H1 (cell line): Measurements from ENCODE around the gene HS6ST1. TPM values are rescaled to one million over a fixed set of nuclear protein-coding genes. Genes with fewer than 3 reads are reported as not detected.

ENCODE experiments used
- CTCF ChIA-PET: fragments of 300-600 bp; sonication (Branson Sonifier 250); formaldehyde crosslinking; loops from one replicate; lab custom pipeline; 2021; ENCODE audit not compliant: partially characterized antibody; lab: Charles Lee
- POLR2A ChIA-PET: fragments of 300-600 bp; sonication (Branson Sonifier 250); formaldehyde crosslinking; loops from one replicate; lab custom pipeline; 2021; ENCODE audit warnings: inconsistent platforms; ENCODE audit not compliant: partially characterized antibody; lab: Charles Lee
- DNase-seq, 2 experiments: peaks; one replicate each; pipeline versions ENCODE4 v3.0.0 to v3.0.0-alpha.2; 2010 to 2022; ENCODE audit warnings: low spot score in 2 of 2, low read depth in 1 of 2, mixed read lengths in 1 of 2
- FAIRE-seq: peaks from 2 replicates; lab custom pipeline; 2011; peaks lifted over from hg19 to GRCh38; lab: Jason Lieb, UNC
- H2AFZ ChIP-seq: 2 replicates; pipeline ENCODE4 v1.8.1; 2012; ENCODE audit warnings: low read length, inconsistent platforms
- H2AK5ac ChIP-seq: 2 replicates; pipeline ENCODE4 v1.6.1; 2013; ENCODE audit warnings: low read depth, low read length
- H2BK120ac ChIP-seq: replicated peaks from 2 replicates; pipeline ENCODE3; 2013; ENCODE audit warnings: low read depth, low read length, inconsistent platforms
- H2BK12ac ChIP-seq: 2 replicates; pipeline ENCODE4 v1.6.1; 2013; ENCODE audit warnings: low read depth, low read length
- H2BK15ac ChIP-seq: 2 replicates; pipeline ENCODE4 v1.6.1; 2013; ENCODE audit warnings: low read length
- H2BK20ac ChIP-seq: 2 replicates; pipeline ENCODE4 v1.6.1; 2013; ENCODE audit warnings: low read length
- H2BK5ac ChIP-seq: 2 replicates; pipeline ENCODE4 v1.6.1; 2013; ENCODE audit warnings: low read depth, low read length
- H3K14ac ChIP-seq: 2 replicates; pipeline ENCODE4 v1.6.1; 2013; ENCODE audit warnings: inconsistent platforms; ENCODE audit not compliant: insufficient read length
- H3K18ac ChIP-seq: 2 replicates; pipeline ENCODE4 v1.6.1; 2013; ENCODE audit warnings: low read length; ENCODE audit errors: extremely low read depth
- H3K23ac ChIP-seq: 2 replicates; pipeline ENCODE4 v1.6.1; 2013; ENCODE audit warnings: inconsistent platforms; ENCODE audit not compliant: insufficient read length
- H3K23me2 ChIP-seq: 2 replicates; pipeline ENCODE4 v1.6.1; 2013; ENCODE audit warnings: low read depth, low read length
- H3K27ac ChIP-seq: 2 replicates; pipeline ENCODE4 v1.6.1; 2011; ENCODE audit warnings: low read depth, low read length, inconsistent platforms
- H3K27me3 ChIP-seq, 4 experiments: replicated peaks in 1 of 4; 1 replicate in 1 of 4; 2 replicates in 3 of 4; pipeline versions ENCODE4 v1.6.1 to v1.8.1; 2011 to 2013; ENCODE audit warnings: low read length in 3 of 4, mild to moderate bottlenecking in 3 of 4, inconsistent platforms in 2 of 4, mixed read lengths in 2 of 4, moderate library complexity in 1 of 4; ENCODE audit not compliant: control insufficient read depth in 3 of 4, insufficient read depth in 3 of 4; ENCODE audit errors: extremely low read depth in 1 of 4
- H3K36me3 ChIP-seq, 4 experiments: 2 replicates each; pipeline versions ENCODE4 v1.6.1 to v1.8.1; 2011 to 2013; ENCODE audit warnings: mild to moderate bottlenecking in 4 of 4, low read length in 3 of 4, moderate library complexity in 2 of 4, control low read depth in 1 of 4, inconsistent platforms in 1 of 4; ENCODE audit not compliant: insufficient read depth in 4 of 4, control insufficient read depth in 2 of 4
- H3K4ac ChIP-seq: replicated peaks from 2 replicates; pipeline ENCODE3; 2013; ENCODE audit warnings: low read length, low read depth, mixed read lengths, inconsistent platforms; ENCODE audit not compliant: insufficient read length
- H3K4me1 ChIP-seq, 4 experiments: replicated peaks in 1 of 4; 1 replicate in 1 of 4; 2 replicates in 3 of 4; pipeline versions ENCODE4 v1.6.1 to v1.8.1; 2011 to 2013; ENCODE audit warnings: low read length in 3 of 4, inconsistent platforms in 2 of 4, mixed read lengths in 1 of 4; ENCODE audit not compliant: insufficient read depth in 4 of 4, control insufficient read depth in 3 of 4
- H3K4me2 ChIP-seq, 2 experiments: 2 replicates each; pipeline versions ENCODE4 v1.6.1 to v1.8.1; 2011 to 2013; ENCODE audit warnings: low read depth in 2 of 2, low read length in 2 of 2, control low read depth in 1 of 2, inconsistent platforms in 1 of 2, mild to moderate bottlenecking in 1 of 2; ENCODE audit not compliant: insufficient read depth in 1 of 2
- H3K4me3 ChIP-seq, 4 experiments: fragments of 200-600, 300-600 bp in 1 of 4; sonication (generic), shearing (Covaris generic), sonication (Bioruptor Twin) in 1 of 4; 2 replicates each; pipeline versions ENCODE4 v1.5.1 to v1.8.1; 2011 to 2016; ENCODE audit warnings: low read length in 4 of 4, low read depth in 3 of 4, control low read depth in 2 of 4, inconsistent platforms in 2 of 4, mild to moderate bottlenecking in 2 of 4, mixed read lengths in 1 of 4, moderate library complexity in 1 of 4; ENCODE audit not compliant: insufficient read depth in 2 of 4; ENCODE audit errors: extremely low read depth in 1 of 4
- H3K56ac ChIP-seq: replicated peaks from 2 replicates; pipeline ENCODE3; 2013; ENCODE audit warnings: low read depth, mild to moderate bottlenecking, mixed read lengths, low read length, inconsistent platforms; ENCODE audit not compliant: insufficient read length
- H3K79me1 ChIP-seq: 2 replicates; pipeline ENCODE4 v1.6.1; 2013; ENCODE audit warnings: low read depth, low read length, control low read depth
- H3K79me2 ChIP-seq, 2 experiments: 2 replicates each; pipeline versions ENCODE4 v1.6.1 to v1.8.1; 2012 to 2013; ENCODE audit warnings: low read length in 2 of 2, mild to moderate bottlenecking in 2 of 2, inconsistent platforms in 1 of 2; ENCODE audit not compliant: insufficient read depth in 2 of 2, control insufficient read depth in 1 of 2
- H3K9ac ChIP-seq, 4 experiments: replicated peaks in 1 of 4; 1 replicate in 1 of 4; 2 replicates in 3 of 4; pipeline versions ENCODE4 v1.6.1 to v1.8.1; 2011 to 2013; ENCODE audit warnings: low read depth in 3 of 4, low read length in 3 of 4, control low read depth in 2 of 4, mild to moderate bottlenecking in 2 of 4, moderate library complexity in 2 of 4, inconsistent platforms in 1 of 4; ENCODE audit errors: extremely low read depth in 1 of 4
- H3K9me3 ChIP-seq, 2 experiments: 2 replicates each; pipeline versions ENCODE4 v1.6.1 to v1.8.1; 2012 to 2013; ENCODE audit warnings: mild to moderate bottlenecking in 2 of 2, moderate library complexity in 2 of 2, control low read depth in 1 of 2, inconsistent platforms in 1 of 2, low read depth in 1 of 2, low read length in 1 of 2, mixed read lengths in 1 of 2; ENCODE audit not compliant: insufficient read depth in 2 of 2
- H4K20me1 ChIP-seq, 2 experiments: replicated peaks in 1 of 2; 2 replicates each; pipeline versions ENCODE3 to v1.8.1; 2011 to 2013; ENCODE audit warnings: inconsistent platforms in 2 of 2, low read length in 2 of 2, mild to moderate bottlenecking in 1 of 2; ENCODE audit not compliant: insufficient read depth in 2 of 2, control insufficient read depth in 1 of 2
- H4K5ac ChIP-seq: 2 replicates; pipeline ENCODE4 v1.6.1; 2013; ENCODE audit warnings: low read length, low read depth, mixed read lengths, inconsistent platforms; ENCODE audit not compliant: insufficient read length
- H4K8ac ChIP-seq: 2 replicates; pipeline ENCODE4 v1.8.0; 2013; ENCODE audit warnings: mild to moderate bottlenecking, moderate library complexity, low read length, inconsistent platforms; ENCODE audit not compliant: insufficient read depth; ENCODE audit errors: extremely low read depth
- H4K91ac ChIP-seq: replicated peaks from 2 replicates; pipeline ENCODE3; 2013; ENCODE audit warnings: low read length, mixed read lengths, inconsistent platforms; ENCODE audit not compliant: insufficient read length
- ASH2L ChIP-seq: fragments of 200-600, 300-600 bp; sonication (generic); IDR thresholded peaks from one replicate; pipeline ENCODE4 v1.7.1; 2017; ENCODE audit warnings: low read length
- BRCA1 ChIP-seq: IDR thresholded peaks from 2 replicates; pipeline ENCODE4 v1.6.1; 2012; ENCODE audit warnings: low read depth, low read length, improper control_type of control experiment
- CBX8 ChIP-seq: fragments of 300-800, 300-1000 bp; sonication (generic); IDR thresholded peaks from 2 replicates; pipeline ENCODE4 v1.7.1; 2016; ENCODE audit warnings: low read depth, low read length, borderline replicate concordance
- CHD1 ChIP-seq: IDR thresholded peaks from 2 replicates; pipeline ENCODE4 v1.6.1; 2012; ENCODE audit warnings: low read depth, low read length, improper control_type of control experiment
- CHD2 ChIP-seq: IDR thresholded peaks from 2 replicates; pipeline ENCODE4 v1.6.1; 2012; ENCODE audit warnings: low read length, improper control_type of control experiment
- NANOG ChIP-seq: IDR thresholded peaks from 2 replicates; pipeline ENCODE4 v1.6.1; 2011; ENCODE audit warnings: low read length, low read depth, mild to moderate bottlenecking, inconsistent platforms; ENCODE audit not compliant: insufficient read depth, poor library complexity, severe bottlenecking
- PHF8 ChIP-seq: fragments of 200-600 bp; sonication (generic); conservative IDR thresholded peaks from 2 replicates; pipeline ENCODE4 v1.7.1; 2012; ENCODE audit warnings: low read depth, mild to moderate bottlenecking, inconsistent platforms, low read length, moderate library complexity
- RAD21 ChIP-seq, 2 experiments: IDR thresholded peaks in 1 of 2; conservative IDR thresholded peaks in 1 of 2; 2 replicates each; pipeline ENCODE4 v1.6.1; 2011; ENCODE audit warnings: low read depth in 2 of 2, low read length in 2 of 2, improper control_type of control experiment in 1 of 2, inconsistent platforms in 1 of 2, mild to moderate bottlenecking in 1 of 2, moderate library complexity in 1 of 2
- SIN3A ChIP-seq, 2 experiments: IDR thresholded peaks in 1 of 2; conservative IDR thresholded peaks in 1 of 2; 2 replicates each; pipeline ENCODE4 v1.6.1; 2011 to 2012; ENCODE audit warnings: low read length in 2 of 2, improper control_type of control experiment in 1 of 2, low read depth in 1 of 2, mild to moderate bottlenecking in 1 of 2
- SP1 ChIP-seq: IDR thresholded peaks from 2 replicates; pipeline ENCODE4 v1.6.1; 2011; ENCODE audit warnings: low read depth, low read length
- SP4 ChIP-seq: IDR thresholded peaks from 2 replicates; pipeline ENCODE4 v1.6.1; 2012; ENCODE audit warnings: low read length, inconsistent platforms
- TEAD4 ChIP-seq: IDR thresholded peaks from 2 replicates; pipeline ENCODE4 v1.6.1; 2012; ENCODE audit warnings: low read depth, low read length, inconsistent platforms, mixed read lengths
- WGBS, 2 experiments: shearing (Covaris generic) in 1 of 2; methylation state at CpG; one replicate each; pipeline versions ENCODE4 v1.1.6 to v1.1.7; 2013 to 2015; ENCODE audit warnings: low lambda C conversion rate in 2 of 2, mixed read lengths in 2 of 2, inconsistent platforms in 1 of 2, low coverage in 1 of 2, missing lambda C conversion rate in 1 of 2; ENCODE audit not compliant: insufficient replicate concordance in 2 of 2, insufficient coverage in 1 of 2, insufficient read length in 1 of 2; ENCODE audit errors: extremely low coverage in 1 of 2, missing lambda C conversion rate in 1 of 2; 5-methylcytosine and 5-hydroxymethylcytosine counted together
- polyA plus RNA-seq, 7 experiments: library from polyadenylated mRNA; depleted of rRNA in 3 of 7; stranded (reverse) in 5 of 7; unstranded in 2 of 7; fragments of >200 nt in 5 of 7; fragments of 200-250 nt in 2 of 7; gene quantifications; 1 replicate in 5 of 7; 2 replicates in 1 of 7; 4 replicates in 1 of 7; pipeline versions ENCODE4 v1.2.1 to v1.2.3, GENCODE V29; 2011 to 2013; ENCODE audit warnings: missing spikeins in 2 of 7, mixed read lengths in 2 of 7
- total RNA-seq: library from RNA; stranded (reverse); fragmentation: NEBNext Ultra II Directional; extraction: Animal tissue kit (Norgen Biotek cat#: 25700); gene quantifications from 2 replicates; pipeline ENCODE4 v1.2.1, GENCODE V29; 2021

HS6ST1 gene
- total and polyA plus RNA-seq, 2 of the 8 experiments (the other 6 are each of a cell fraction or from before 2014, with no cell fraction given), result 37.4 to 74.6 TPM

DNA sequence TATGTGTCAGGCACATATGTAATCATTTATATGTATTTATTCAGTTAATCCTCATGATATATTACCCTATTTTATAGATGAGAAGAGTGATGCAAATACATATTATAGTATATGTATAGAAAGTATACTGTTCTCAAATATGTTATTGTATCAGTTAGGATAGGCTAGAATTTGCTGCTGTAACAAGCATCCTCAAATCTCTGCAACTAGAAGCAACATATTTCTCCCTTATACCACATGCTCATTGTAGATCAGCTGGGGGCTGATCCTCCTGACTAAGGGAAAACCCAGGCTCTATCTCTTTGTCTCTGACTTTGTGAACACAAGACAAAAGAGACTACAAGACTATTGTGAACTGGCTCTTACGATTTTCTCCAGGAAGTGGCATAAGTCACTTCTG, 24.8 kb upstream of the HS6ST1 start:
- Histone ChIP-seq H2AFZ (no peak overlapping the region), H3K27me3 (no peaks in the 10 kb centered on the region; a peak in 1 of 7 replicates), H3K14ac (no peak overlapping the region), H4K91ac (no peak overlapping the region), H3K18ac (no peak overlapping the region), H2BK5ac (no peak overlapping the region), H3K4me1 (peaks cover 0 to 3% (median 0%) of the 10 kb centered on the region in 4 experiments; a peak in 1 of 7 replicates), H3K9me3 (peaks cover 2% of the 10 kb centered on the region in 2 experiments; a peak in 2 of 4 replicates), H4K8ac (no peak overlapping the region), H2BK15ac (no peak overlapping the region), H3K56ac (no peak overlapping the region), H3K79me2 (no peaks in the 10 kb centered on the region), H3K4me2 (no peak overlapping the region), H3K4ac (no peak overlapping the region), H2BK12ac (no peak overlapping the region), H3K23ac (no peak overlapping the region), H2AK5ac (no peak overlapping the region), H3K79me1 (no peaks in the 10 kb centered on the region), H2BK20ac (no peak overlapping the region), H3K36me3 (no peaks in the 10 kb centered on the region; a peak in 1 of 8 replicates), H3K4me3 (no peak overlapping the region), H3K9ac (no peak overlapping the region), H2BK120ac (no peak overlapping the region), H4K5ac (no peak overlapping the region), H3K27ac (no peak overlapping the region), H3K23me2 (peaks cover 6% of the 10 kb centered on the region; the same call in 1 of the 2 replicates), H4K20me1 (no peaks in the 10 kb centered on the region)
- DNase-seq (no peak), FAIRE-seq (no peak)
- CTCF ChIA-PET, result no interaction called here
- 76% methylated on average over 1 of the region's 1 CpG; no CpG with 5 or more reads in 1 of the 2 experiments for WGBS, 2 experiments
- POLR2A ChIA-PET, result no interaction called here
- no peak for TF ChIP-seq SIN3A (conservative IDR thresholded peaks at IDR 0.05 in 1 of 2, IDR thresholded peaks at IDR 0.05 in 1 of 2; ENCODE audit: low read depth in 1 of 2, low read length in 2 of 2)
- TF ChIP-seq TEAD4, result no peak
- no peak for TF ChIP-seq CBX8
- TF ChIP-seq SP4, result no peak
- no peak for TF ChIP-seq SP1
- no peak for TF ChIP-seq CHD1
- no peak for TF ChIP-seq PHF8
- no peak for TF ChIP-seq CHD2
- TF ChIP-seq NANOG, result no peak
- no peak for TF ChIP-seq RAD21 (IDR thresholded peaks at IDR 0.05 in 1 of 2, conservative IDR thresholded peaks at IDR 0.05 in 1 of 2; ENCODE audit: low read depth in 2 of 2, low read length in 2 of 2)
- no peak for TF ChIP-seq ASH2L
- no peak for TF ChIP-seq BRCA1
